Panc1 (cell line): Measurements from ENCODE around the gene SIRPD. TPM values are rescaled to one million over a fixed set of nuclear protein-coding genes. Genes with fewer than 3 reads are reported as not detected.

Experiments used
- ATAC-seq: fragments of 200-7000 bp; cut with Tn5 transposase; 2 replicates; pipeline ENCODE4 v1.9.1; 2020; ENCODE audit warnings: mild to moderate bottlenecking, moderate library complexity
- BruUV-seq: library from RNA; stranded (reverse); fragments of 400-500 nt; replicated peaks from 2 replicates; lab custom pipeline; 2021; lab: Mats Ljungman, UMichigan
- CTCF ChIA-PET: fragments of 300-600 bp; sonication (Branson Sonifier 250); formaldehyde crosslinking; loops from one replicate; lab custom pipeline; 2022; ENCODE audit warnings: antibody characterized with exemption; lab: Charles Lee
- POLR2A ChIA-PET: fragments of 300-600 bp; sonication (Branson Sonifier 250); formaldehyde crosslinking; loops from one replicate; lab custom pipeline; 2022; ENCODE audit warnings: antibody characterized with exemption; lab: Charles Lee
- DNase-seq: peaks from one replicate; pipeline ENCODE4 v3.0.0-alpha.2; 2010; ENCODE audit warnings: low read depth, low spot score
- H3K27ac ChIP-seq: 2 replicates; pipeline ENCODE4 v1.5.1; 2011; ENCODE audit warnings: mild to moderate bottlenecking, low read length, inconsistent platforms
- H3K27me3 ChIP-seq: fragments of 200-500 bp; sonication (Bioruptor generic); 2 replicates; pipeline ENCODE4 v1.6.0; 2014; ENCODE audit warnings: low read length, inconsistent platforms; ENCODE audit not compliant: control insufficient read depth, insufficient read depth
- H3K36me3 ChIP-seq: fragments of 200-500 bp; sonication (Bioruptor generic); 2 replicates; pipeline ENCODE4 v1.5.1; 2014; ENCODE audit warnings: inconsistent platforms, mild to moderate bottlenecking, low read length, moderate library complexity; ENCODE audit not compliant: control insufficient read depth, insufficient read depth
- H3K4me1 ChIP-seq: 2 replicates; pipeline ENCODE4 v1.5.1; 2011; ENCODE audit warnings: inconsistent platforms, mild to moderate bottlenecking, low read length, moderate library complexity; ENCODE audit not compliant: control insufficient read depth, insufficient read depth
- H3K4me3 ChIP-seq, 2 experiments: 2 replicates each; pipeline ENCODE4 v1.5.1; 2011 to 2012; ENCODE audit warnings: low read depth in 2 of 2, low read length in 2 of 2, mild to moderate bottlenecking in 2 of 2, inconsistent platforms in 1 of 2, moderate library complexity in 1 of 2
- H3K9me3 ChIP-seq: fragments of 200-500 bp; sonication (Bioruptor generic); 2 replicates; pipeline ENCODE4 v1.5.1; 2014; ENCODE audit warnings: low read depth, mild to moderate bottlenecking, inconsistent platforms, low read length, moderate library complexity; ENCODE audit not compliant: control insufficient read depth, insufficient read depth
- POLR2AphosphoS5 ChIP-seq: IDR thresholded peaks from 2 replicates; pipeline ENCODE4 v1.6.1; 2012; ENCODE audit warnings: mild to moderate bottlenecking, low read depth, low read length, moderate library complexity
- SIN3A ChIP-seq: IDR thresholded peaks from 2 replicates; pipeline ENCODE4 v1.6.1; 2012; ENCODE audit warnings: low read depth, mild to moderate bottlenecking, low read length, moderate library complexity, borderline replicate concordance; ENCODE audit not compliant: insufficient read depth
- TCF7L2 ChIP-seq: IDR thresholded peaks from 2 replicates; pipeline ENCODE4 v1.6.1; 2011; ENCODE audit warnings: mild to moderate bottlenecking, low read depth, low read length, inconsistent platforms
- in situ Hi-C: cut with HindIII; loops from 2 replicates; pipeline ENCODE4 v1.10.0; 2016; ENCODE audit warnings: low sequenced_read_pairs, low pct_unique_long_range_greater_than_20kb
- intact Hi-C: fragments of 100-400 bp; cut with micrococcal nuclease; formaldehyde crosslinking; loops from one replicate; pipeline ENCODE4 v1.10.0; 2022; ENCODE audit not compliant: unreplicated experiment
- total RNA-seq: library from RNA; stranded (reverse); gene quantifications from one replicate; pipeline ENCODE4 v1.2.1, GENCODE V29; 2021; ENCODE audit not compliant: unreplicated experiment
- TF ChIP-seq, protein P1 (sequence below): fragments of 450-650 bp; IDR thresholded peaks from 2 replicates; pipeline ENCODE4 v1.5.1; 2017; ENCODE audit warnings: mild to moderate bottlenecking
- TF ChIP-seq, protein P2 (sequence below), 2 experiments: IDR thresholded peaks; 2 replicates each; pipeline ENCODE4 v1.6.1; 2011 to 2012; ENCODE audit warnings: low read depth in 2 of 2, control low read depth in 1 of 2, low read length in 1 of 2, mild to moderate bottlenecking in 1 of 2, moderate library complexity in 1 of 2; ENCODE audit not compliant: insufficient read depth in 1 of 2

The SIRPD gene
- total RNA-seq, 1 experiment from 2014 or later, result not detected

- in situ Hi-C loops, result no loop called here
- DNase-seq, result no peak
- no TSS peak for BruUV-seq
- H3K36me3 ChIP-seq, result no peaks in the 10 kb centered on the region
- TF ChIP-seq, protein P1, sequence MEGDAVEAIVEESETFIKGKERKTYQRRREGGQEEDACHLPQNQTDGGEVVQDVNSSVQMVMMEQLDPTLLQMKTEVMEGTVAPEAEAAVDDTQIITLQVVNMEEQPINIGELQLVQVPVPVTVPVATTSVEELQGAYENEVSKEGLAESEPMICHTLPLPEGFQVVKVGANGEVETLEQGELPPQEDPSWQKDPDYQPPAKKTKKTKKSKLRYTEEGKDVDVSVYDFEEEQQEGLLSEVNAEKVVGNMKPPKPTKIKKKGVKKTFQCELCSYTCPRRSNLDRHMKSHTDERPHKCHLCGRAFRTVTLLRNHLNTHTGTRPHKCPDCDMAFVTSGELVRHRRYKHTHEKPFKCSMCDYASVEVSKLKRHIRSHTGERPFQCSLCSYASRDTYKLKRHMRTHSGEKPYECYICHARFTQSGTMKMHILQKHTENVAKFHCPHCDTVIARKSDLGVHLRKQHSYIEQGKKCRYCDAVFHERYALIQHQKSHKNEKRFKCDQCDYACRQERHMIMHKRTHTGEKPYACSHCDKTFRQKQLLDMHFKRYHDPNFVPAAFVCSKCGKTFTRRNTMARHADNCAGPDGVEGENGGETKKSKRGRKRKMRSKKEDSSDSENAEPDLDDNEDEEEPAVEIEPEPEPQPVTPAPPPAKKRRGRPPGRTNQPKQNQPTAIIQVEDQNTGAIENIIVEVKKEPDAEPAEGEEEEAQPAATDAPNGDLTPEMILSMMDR, result no peak
- no peak for TF ChIP-seq SIN3A
- TF ChIP-seq TCF7L2, result no peak
- no peak for TF ChIP-seq POLR2AphosphoS5
- TF ChIP-seq, protein P2, sequence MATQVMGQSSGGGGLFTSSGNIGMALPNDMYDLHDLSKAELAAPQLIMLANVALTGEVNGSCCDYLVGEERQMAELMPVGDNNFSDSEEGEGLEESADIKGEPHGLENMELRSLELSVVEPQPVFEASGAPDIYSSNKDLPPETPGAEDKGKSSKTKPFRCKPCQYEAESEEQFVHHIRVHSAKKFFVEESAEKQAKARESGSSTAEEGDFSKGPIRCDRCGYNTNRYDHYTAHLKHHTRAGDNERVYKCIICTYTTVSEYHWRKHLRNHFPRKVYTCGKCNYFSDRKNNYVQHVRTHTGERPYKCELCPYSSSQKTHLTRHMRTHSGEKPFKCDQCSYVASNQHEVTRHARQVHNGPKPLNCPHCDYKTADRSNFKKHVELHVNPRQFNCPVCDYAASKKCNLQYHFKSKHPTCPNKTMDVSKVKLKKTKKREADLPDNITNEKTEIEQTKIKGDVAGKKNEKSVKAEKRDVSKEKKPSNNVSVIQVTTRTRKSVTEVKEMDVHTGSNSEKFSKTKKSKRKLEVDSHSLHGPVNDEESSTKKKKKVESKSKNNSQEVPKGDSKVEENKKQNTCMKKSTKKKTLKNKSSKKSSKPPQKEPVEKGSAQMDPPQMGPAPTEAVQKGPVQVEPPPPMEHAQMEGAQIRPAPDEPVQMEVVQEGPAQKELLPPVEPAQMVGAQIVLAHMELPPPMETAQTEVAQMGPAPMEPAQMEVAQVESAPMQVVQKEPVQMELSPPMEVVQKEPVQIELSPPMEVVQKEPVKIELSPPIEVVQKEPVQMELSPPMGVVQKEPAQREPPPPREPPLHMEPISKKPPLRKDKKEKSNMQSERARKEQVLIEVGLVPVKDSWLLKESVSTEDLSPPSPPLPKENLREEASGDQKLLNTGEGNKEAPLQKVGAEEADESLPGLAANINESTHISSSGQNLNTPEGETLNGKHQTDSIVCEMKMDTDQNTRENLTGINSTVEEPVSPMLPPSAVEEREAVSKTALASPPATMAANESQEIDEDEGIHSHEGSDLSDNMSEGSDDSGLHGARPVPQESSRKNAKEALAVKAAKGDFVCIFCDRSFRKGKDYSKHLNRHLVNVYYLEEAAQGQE (IDR thresholded peaks at IDR 0.05; ENCODE audit: insufficient read depth in 1 of 2, low read depth in 2 of 2, low read length in 1 of 2), result no peak
- POLR2A ChIA-PET, result no interaction called here
- CTCF ChIA-PET, result no interaction called here
- H3K27ac ChIP-seq, result no peak overlapping the region
- no peak for ATAC-seq
- intact Hi-C loops, result no loop called here
- no peaks in the 10 kb centered on the region for H3K9me3 ChIP-seq
- H3K4me1 ChIP-seq, result no peaks in the 10 kb centered on the region
- no peak overlapping the region for H3K4me3 ChIP-seq
- peaks cover 27% of the 10 kb centered on the region for H3K27me3 ChIP-seq
These were observed 64.0 kb downstream of the SIRPD start for GRCh38 chr20:1493536-1493935.

GRCh38 chr20:1491860-1492642 is 65.5 kb downstream of the SIRPD start:
- H3K36me3 ChIP-seq, result no peaks in the 10 kb centered on the region
- no peak for TF ChIP-seq POLR2AphosphoS5
- no peak for TF ChIP-seq SIN3A
- TF ChIP-seq TCF7L2, result no peak
- TF ChIP-seq, protein P1, result no peak
- TF ChIP-seq, protein P2 (IDR thresholded peaks at IDR 0.05; ENCODE audit: insufficient read depth in 1 of 2, low read depth in 2 of 2, low read length in 1 of 2), result no peak
- CTCF ChIA-PET, result interaction anchor here (1.0 kb wide), 1 partner anchor 12 kb away, joined by 3 read pairs; no protein-coding TSS in a partner anchor
- intact Hi-C loops (no loop called here), in situ Hi-C loops (no loop called here)
- no peak for DNase-seq
- H3K4me3 ChIP-seq, result no peak overlapping the region
- no peak overlapping the region for H3K27ac ChIP-seq
- peaks cover 31% of the 10 kb centered on the region for H3K27me3 ChIP-seq
- no peaks in the 10 kb centered on the region for H3K4me1 ChIP-seq
- ATAC-seq, result no peak
- no TSS peak for BruUV-seq
- POLR2A ChIA-PET, result no interaction called here
- H3K9me3 ChIP-seq, result no peaks in the 10 kb centered on the region
